ENCODE data around the gene SPATA17. TPM values are rescaled to one million over a fixed set of nuclear protein-coding genes. Genes with fewer than 3 reads are reported as not detected.

SPATA17 gene
- total and polyA plus RNA-seq, 10 of the 15 experiments (the other 5 are each of a cell fraction or from before 2014, with no cell fraction given), result 0.08 to 0.27 (median 0.11) TPM; not detected in 6

DNA sequence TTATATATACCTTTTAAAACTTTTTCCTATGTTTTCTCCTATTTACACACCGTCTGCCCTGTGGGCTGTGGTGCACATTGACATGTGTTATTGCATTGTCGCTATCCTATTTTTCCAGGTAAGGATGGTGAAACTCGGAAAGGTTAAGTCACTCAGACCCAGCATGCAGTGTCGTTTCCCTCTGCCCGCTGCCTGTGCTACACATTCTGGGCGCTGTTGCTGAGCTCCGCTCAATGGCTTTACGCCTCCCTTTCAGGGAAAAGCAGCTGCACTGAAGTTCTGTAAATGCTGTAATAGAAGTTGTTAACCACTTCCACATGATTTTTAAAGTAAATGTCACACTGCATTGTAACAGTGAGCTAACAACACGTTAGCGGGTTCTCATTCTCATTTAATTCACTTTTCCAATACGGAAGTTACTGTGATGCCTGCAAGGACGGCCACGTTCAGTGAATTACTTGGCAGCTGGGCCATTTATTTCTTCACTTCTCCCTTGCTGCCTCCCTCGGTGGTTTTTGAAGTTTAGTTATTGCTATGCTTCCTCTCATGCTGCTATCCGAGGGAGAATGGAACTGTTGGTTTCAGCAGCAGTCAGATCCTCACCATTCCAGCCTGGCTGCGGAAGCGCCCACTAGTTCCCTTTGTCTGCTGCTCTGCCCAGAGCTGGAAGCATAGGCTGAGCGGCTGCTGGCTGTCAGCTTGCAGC is 288.7 kb downstream of the SPATA17 start:
- CTCF ChIA-PET, result no interaction called here
- Histone ChIP-seq H2AFZ (ENCODE audit: control insufficient read depth, low read depth, low read length) (no peak overlapping the region), H3K4me1 (ENCODE audit: control insufficient read depth, insufficient read depth, low read length) (no peaks in the 10 kb centered on the region), H3K27me3 (replicated peaks in 1 of 2; ENCODE audit: control insufficient read depth in 2 of 2, insufficient read depth in 2 of 2, low read length in 1 of 2) (no peaks in the 10 kb centered on the region), H3K79me2 (ENCODE audit: control insufficient read depth, insufficient read depth, low read length) (no peaks in the 10 kb centered on the region), H3K4me2 (ENCODE audit: control insufficient read depth, insufficient read depth) (no peak overlapping the region), H3K36me3 (ENCODE audit: control insufficient read depth in 2 of 2, insufficient read depth in 2 of 2, low read length in 1 of 2) (no peaks in the 10 kb centered on the region), H3K27ac (ENCODE audit: control insufficient read depth, insufficient read depth) (no peak overlapping the region), H3K4me3 (no peak overlapping the region), H4K20me1 (ENCODE audit: control insufficient read depth, insufficient read depth) (no peaks in the 10 kb centered on the region), H3K9ac (ENCODE audit: control insufficient read depth, insufficient read depth, low read length) (no peak overlapping the region), H3K9me3 (replicated peaks; ENCODE audit: control insufficient read depth, insufficient read depth, low read length) (no peaks in the 10 kb centered on the region)
- no TSS peak for BruUV-seq (replicated peaks)
- FAIRE-seq (no peak), DNase-seq (ENCODE audit: low read depth, low spot score) (no peak), ATAC-seq (no peak)
- SMC1A ChIA-PET (ENCODE audit: uncharacterized antibody, unreplicated experiment), result no interaction called here
- in situ Hi-C loops (cut with MboI), result no loop called here
- RAD21 ChIA-PET (ENCODE audit: unreplicated experiment), result no interaction called here
- intact Hi-C loops (cut with micrococcal nuclease; ENCODE audit: unreplicated experiment), result loop anchor here (10.0 kb wide), 1 partner anchor 255 kb away; no protein-coding TSS in a partner anchor
- TF ChIP-seq IKZF2 (IDR thresholded peaks at IDR 0.05) (no peak), HDAC6 (IDR thresholded peaks at IDR 0.05; ENCODE audit: unreplicated experiment) (no peak), FOXK2 (IDR thresholded peaks at IDR 0.05) (no peak), PAX5 (IDR thresholded peaks at IDR 0.05; ENCODE audit: borderline replicate concordance, low read depth, low read length) (no peak), SPI1 (IDR thresholded peaks at IDR 0.05; ENCODE audit: borderline replicate concordance, insufficient read depth, low read depth, low read length) (no peak), SMARCA5 (IDR thresholded peaks at IDR 0.05) (no peak), STAT1 (conservative IDR thresholded peaks at IDR 0.05) (no peak), SIX5 (IDR thresholded peaks at IDR 0.05; ENCODE audit: low read depth, low read length, severe bottlenecking) (no peak), KDM1A (IDR thresholded peaks at IDR 0.05; ENCODE audit: borderline replicate concordance) (no peak)
- 33% methylated on average over 18 of the region's 18 CpGs for WGBS (ENCODE audit: insufficient coverage, insufficient replicate concordance, low lambda C conversion rate, missing lambda C conversion rate)
- POLR2A ChIA-PET, result no interaction called here

Small RNAs within 50 kb of the gene (small RNA-seq; reads per million reads assigned to genes)
- gene UBBP2, result not detected

Other genes starting within 250 kb of the SPATA17 start
- 6.7 and 9.2 TPM in 2 replicates for gene GPATCH2, start 254 bp upstream of the SPATA17 start, total RNA-seq (2014; rRNA removed)
- gene GPATCH2, start 254 bp upstream of the SPATA17 start, total RNA-seq (2014; rRNA removed; fragmentation: Illumina TruSeq; extraction: Trizol), result 11.4 and 12.2 TPM in 2 replicates
- gene GPATCH2, start 254 bp upstream of the SPATA17 start, total RNA-seq (2021), result 6.9 and 7.9 TPM in 2 replicates
- 5.9 and 8.7 TPM in 2 replicates for gene GPATCH2, start 254 bp upstream of the SPATA17 start, polyA plus RNA-seq (2011; rRNA removed)
- 5.3 TPM in 2 replicates for gene GPATCH2, start 254 bp upstream of the SPATA17 start, polyA plus RNA-seq (2014; fragmentation: Illumina TruSeq; extraction: Trizol)
- 1 to 10 TPM; 3.2 to 4.8 TPM for gene GPATCH2, start 254 bp upstream of the SPATA17 start, polyA plus RNA-seq (2014; fragmentation: Nextera tagmentation; extraction: Ambion mirVana)
- gene GPATCH2, start 254 bp upstream of the SPATA17 start, polyA plus RNA-seq (2014; rRNA removed), result 3.1 and 3.4 TPM in 2 replicates
- 1 to 10 TPM; 4.6 to 5.5 TPM for gene GPATCH2, start 254 bp upstream of the SPATA17 start, polyA plus RNA-seq (2016; fragmentation: Nextera tagmentation; extraction: Ambion mirVana)

Measured in GM12878 (cell line).